GM21447 (cell line): ENCODE results near the gene ZCWPW1.
"Not testable (repeated sequence)": the region's sequence is repeated elsewhere in the genome, so short reads cannot be mapped to it uniquely, and the experiment has no call there.

Experiments used
- ATAC-seq: cut with Tn5 transposase; IDR thresholded peaks from one replicate; pipeline ENCODE4 v1.9.1; 2021; ENCODE audit not compliant: unreplicated experiment

Gene ZCWPW1

DNA sequence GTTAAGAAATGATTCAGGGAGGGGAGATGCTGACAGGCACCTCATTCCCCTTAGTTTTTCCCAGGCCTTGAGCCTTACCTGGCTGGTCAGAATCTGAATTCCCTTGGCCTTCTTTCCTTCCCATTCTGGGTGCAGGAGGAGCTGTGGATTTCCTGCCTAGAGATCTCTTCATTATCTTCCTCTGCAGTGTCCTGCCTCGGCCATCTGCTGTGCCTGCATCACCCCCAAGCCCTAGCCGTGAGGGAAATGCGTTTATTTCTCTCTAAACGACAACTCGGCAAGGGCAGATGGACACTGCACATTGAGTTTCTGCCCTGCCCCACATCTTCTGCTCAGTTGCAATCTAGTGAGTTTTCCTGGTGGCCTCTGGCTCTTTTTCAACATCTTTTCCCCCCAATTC lies 26.7 kb downstream of the ZCWPW1 start:
- no peak for ATAC-seq

GRCh38 chr7:100400656-100401055 lies 27.8 kb downstream of the ZCWPW1 start:
- no peak for ATAC-seq

- ATAC-seq = no peak
These were observed 28.5 kb downstream of the ZCWPW1 start for GRCh38 chr7:100400041-100400440.

GRCh38 chr7:100398239-100398638 lies 30.3 kb downstream of the ZCWPW1 start:
- no peak for ATAC-seq

DNA sequence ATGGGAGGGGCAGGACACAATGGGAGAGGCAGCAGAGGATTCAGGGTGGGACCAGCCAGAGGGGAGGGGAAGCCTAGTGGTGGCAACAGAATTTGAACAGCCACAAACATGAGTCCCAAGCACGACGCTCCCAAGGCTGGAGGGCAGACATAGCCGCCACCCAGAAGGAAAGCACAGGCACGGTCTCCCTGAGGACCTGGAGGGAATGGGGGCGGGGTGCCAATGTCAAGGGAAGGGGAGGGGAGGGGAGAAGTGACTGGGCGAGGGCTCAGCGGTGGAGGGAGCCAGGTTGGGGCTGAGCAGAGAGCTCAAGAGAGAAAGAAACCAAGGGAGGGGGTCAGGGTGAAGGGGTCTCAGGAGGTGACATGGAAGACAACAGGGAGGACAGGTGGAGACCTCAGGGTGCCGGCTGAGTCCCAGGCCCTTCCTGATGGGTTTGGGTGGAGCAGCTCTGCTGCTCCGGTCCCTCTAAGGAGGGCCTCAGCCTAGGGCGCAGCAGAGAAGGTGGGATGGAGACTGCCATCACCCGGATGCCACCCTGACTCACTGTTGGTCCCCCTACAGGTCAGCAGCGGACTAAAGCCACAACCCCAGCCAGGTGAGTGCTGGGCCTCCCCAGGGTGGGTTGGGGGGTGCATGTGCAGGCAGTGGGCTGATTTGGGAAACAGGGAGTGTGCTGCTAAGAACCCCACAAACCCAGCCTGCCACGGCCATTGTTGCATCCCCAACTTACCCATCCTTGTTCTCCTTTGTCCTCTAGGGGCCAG lies 31.0 kb downstream of the ZCWPW1 start:
- no peak for ATAC-seq

GRCh38 chr7:100396421-100396982 lies 32.0 kb downstream of the ZCWPW1 start:
- peak; percentile 92 for ATAC-seq

DNA sequence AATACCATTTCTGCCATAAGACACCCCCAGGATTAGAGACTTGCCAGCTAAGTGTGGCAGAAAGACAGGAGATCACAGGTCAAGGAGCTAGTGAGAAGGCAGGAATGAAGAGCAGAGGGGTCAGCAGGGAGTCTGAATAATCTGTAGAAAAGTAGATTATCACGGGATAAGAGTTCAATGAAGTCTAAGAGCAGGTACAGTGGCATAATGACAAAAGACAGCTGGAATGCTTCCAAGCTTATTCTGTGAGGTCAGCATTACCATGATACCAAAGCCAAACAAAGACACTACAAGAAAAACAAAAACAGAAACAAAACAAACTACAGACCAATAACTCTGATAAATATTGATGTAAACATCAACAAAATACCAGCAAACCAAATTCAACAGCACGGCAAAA lies 34.4 kb downstream of the ZCWPW1 start:
- no peak for ATAC-seq

DNA sequence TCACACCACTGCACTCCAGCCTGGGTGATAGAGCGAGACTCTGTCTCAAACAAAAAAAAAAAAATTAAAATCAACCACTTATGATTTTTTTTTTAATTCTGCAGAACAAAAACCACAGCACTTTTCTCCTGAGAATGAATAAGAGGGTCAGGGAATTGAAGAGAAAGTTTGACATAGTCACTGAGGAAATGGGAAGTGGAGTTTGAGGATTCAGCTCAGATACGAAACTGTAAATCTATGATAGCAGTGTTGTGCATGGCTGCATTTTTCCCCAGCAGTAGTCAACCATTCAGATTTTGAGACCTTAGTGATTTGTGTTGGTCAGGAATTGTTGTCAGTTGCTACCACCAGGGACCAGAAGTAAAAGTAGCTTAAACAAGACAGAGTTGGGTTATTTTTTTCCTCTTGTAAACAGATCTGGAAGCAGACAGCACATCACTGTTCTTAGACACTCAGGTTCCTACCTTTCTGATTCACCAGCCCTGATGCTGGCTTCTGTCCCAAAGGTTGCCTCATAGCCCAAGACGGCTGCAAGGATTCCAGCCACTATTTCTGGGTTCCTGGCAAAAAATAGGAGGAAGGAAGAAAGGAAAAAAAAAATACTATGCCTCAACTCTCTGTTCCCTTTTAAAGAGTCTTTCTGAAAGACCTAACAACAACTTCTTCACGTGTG lies 35.1 kb downstream of the ZCWPW1 start:
- ATAC-seq = no peak

GRCh38 chr7:100390286-100391009 lies 38.1 kb downstream of the ZCWPW1 start:
- no peak for ATAC-seq

- ATAC-seq = no peak
These were observed 38.9 kb downstream of the ZCWPW1 start for GRCh38 chr7:100389437-100390088.

DNA sequence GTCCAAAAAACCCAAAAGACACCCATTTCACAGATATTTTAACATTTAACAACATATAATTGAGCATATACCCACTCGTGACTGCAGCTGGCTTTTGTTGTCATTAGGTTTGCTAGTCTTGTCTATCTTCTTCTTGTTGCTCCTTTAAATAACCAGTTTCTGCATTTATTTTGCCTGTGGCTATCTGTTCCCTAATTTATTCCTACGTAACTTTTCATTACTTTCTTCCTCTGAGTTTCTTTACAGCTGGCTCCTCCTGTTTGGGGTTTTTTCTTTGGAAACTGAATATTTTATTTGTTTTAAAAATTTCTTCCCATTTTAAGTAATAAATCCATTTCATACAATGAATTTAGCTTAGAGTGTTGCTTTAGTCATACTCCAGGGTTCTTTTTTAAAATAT lies 40.8 kb downstream of the ZCWPW1 start:
- ATAC-seq = no peak

DNA sequence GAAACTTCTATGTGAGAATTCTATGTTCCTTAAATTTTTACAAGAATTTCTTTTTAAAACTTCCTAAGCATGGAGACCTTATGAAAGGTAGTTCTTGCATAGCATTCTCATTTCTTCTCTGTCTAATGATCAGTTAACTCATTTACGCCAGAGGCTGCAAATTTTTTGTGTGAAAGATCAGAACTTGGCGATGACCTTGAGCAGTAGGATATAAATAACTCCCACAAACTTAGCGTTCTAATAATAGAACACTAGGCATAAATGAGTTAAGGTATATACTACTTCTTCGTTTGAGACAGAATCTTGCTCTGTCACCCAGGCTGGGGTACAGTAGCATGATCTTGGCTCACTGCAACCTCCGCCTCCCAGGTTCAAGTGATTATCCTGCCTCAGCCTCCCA lies 41.6 kb downstream of the ZCWPW1 start:
- ATAC-seq = no peak

DNA sequence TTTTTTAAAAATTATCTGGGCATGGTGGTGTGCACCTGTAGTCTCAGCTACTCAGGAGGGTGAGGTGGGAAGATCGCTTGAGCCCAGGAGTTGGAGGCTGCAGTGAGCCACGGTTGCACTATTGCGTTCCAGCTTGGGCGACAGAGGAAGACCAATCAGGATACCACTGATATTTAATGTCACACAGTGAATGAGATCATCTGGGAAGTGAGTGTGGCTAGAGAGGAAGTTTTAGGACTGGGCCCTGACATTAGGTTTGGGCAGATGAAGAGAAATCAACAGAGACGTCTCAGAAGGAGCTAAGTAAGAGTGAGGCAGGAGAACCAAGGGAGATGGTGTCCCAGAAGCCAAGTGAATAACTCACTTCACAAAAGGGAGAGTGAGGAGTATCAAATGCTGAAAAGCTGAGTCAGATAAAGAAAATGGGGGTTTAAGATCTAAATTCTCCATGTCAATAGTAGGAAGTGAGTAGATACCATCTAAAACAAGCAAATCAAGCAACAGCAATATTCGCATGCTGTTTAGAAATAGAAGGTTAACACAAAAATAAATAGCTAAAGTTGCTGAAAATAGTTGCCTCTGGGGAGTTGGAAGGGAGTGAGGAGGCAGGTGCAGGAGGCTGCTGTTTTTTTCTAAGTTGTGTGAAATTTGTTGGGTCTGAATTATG lies 43.7 kb downstream of the ZCWPW1 start:
- ATAC-seq = no peak

DNA sequence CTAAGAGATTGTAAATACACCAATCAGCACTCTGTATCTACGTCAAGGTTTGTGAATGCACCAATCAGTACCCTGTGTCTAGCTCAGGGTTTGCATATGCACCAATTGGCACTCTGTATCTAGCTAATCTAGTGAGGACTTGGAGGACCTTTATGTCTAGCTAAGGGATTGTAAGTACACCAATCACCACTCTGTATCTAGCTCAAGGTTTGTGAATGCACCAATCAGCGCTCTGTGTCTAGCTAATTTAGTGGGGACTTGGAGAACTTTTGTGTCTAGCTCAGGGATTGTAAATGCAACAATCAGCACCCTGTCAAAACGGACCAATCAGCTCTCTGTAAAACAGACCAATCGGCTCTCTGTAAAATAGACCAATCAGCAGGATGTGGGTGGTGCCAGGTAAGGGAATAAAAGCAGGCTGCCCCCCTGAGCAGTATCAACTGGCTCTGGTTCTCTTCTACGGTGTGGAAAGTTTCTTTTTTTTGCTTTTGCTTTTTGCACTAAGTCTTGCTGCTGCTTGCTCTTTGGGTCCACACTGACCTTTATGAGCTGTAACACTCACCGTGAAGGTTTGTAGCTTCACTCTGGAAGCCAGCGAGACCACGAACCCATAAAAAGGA lies 46.2 kb downstream of the ZCWPW1 start:
- ATAC-seq = not testable (repeated sequence)

- ATAC-seq = not testable (repeated sequence)
These were observed 46.8 kb downstream of the ZCWPW1 start for GRCh38 chr7:100381531-100382233.

- no peak for ATAC-seq
These were observed 48.3 kb downstream of the ZCWPW1 start for GRCh38 chr7:100380196-100380595.

- no peak for ATAC-seq
These were observed 50.3 kb downstream of the ZCWPW1 start for GRCh38 chr7:100378114-100378755.

GRCh38 chr7:100376066-100376465 lies 52.4 kb downstream of the ZCWPW1 start:
- ATAC-seq = no peak

- no peak for ATAC-seq
These were observed 53.9 kb downstream of the ZCWPW1 start for GRCh38 chr7:100374601-100375000.
